ENCODE data around the gene CD2.

The CD2 gene

DNA sequence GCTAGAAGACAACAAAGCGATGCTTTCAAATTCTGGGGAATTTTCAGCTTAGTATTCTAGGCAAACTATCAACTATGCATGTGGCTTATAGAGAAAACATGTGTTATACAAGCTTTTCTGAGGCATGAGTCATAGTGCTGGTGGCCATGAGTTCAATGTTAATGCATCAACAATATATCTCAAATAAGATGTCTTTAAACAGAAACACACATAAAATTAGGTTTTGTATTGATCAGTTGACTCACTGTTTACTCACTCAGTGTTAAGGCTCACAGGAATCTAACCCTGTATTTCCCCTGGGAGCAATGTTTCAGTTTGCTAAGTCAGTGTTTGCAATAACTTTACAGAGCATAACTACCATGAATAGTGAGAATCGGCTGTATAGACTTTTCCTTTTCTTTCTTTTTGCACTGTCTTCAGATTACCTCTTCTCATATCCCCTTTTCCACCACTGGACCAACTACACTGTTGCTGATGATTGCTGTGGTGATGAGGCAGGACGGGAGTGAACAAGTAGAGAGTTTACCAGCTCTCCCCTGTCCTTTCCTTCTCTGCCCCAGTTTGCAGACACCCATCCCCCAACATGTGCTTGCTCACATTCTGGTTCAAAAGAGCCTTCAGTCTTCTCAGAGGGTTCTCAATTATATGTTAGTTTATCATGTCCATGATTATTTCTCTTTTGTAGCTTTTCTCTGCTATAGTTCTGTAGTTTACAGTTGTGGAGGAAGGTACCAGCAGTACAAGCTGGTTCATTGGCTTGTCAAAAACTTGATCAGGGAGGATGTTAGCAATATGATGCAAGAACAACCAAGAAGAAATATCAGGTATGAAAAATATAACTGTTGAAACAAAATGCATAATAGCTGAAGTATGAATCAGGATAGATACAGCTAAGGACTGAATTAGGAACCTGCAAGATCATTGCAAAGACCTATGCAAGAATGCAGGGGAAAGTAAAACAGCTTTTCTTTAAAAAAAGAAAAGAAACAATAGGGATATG, 23.9 kb downstream of the CD2 start:
- DNase-seq (ENCODE audit: low read depth) = no peak

DNA sequence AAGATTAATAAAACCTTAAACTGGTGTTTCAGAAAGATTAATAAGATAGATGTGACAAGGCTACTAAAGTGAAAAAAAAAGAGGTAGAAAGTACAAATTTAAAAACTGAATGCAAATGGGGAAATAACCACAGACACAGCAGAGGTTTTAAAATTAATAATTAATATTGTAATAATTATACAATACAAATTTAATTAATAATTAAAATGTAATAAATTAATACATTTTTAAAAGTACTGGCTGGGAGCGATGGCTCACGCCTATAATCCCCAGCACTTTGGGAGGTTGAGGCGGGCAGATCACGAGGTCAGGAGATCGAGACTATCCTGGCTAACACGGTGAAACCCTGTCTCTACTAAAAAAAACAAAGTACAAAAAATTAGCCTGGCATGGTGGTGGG, 26.8 kb downstream of the CD2 start:
- DNase-seq (ENCODE audit: low read depth) = no peak

DNA sequence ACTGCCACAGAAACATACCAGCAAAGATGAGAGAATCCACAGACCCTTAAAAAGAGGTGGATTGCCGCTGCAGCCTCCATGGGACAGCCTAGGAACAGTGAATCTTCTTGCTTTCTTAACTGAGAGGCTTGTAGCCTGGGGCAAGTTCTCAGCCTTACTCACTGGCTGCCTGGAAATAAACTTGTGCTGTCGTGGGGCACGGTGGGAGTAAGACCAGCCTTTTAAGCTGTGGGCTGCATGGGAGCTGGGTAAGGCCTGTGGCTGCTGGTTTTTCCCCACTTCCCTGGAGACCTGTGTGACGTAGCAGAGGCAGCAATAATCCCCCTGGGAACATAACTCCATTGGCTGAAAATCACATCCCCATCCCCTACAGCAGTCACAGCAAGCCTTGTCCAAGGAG, 30.8 kb downstream of the CD2 start:
- no peak for DNase-seq (ENCODE audit: low read depth)

DNA sequence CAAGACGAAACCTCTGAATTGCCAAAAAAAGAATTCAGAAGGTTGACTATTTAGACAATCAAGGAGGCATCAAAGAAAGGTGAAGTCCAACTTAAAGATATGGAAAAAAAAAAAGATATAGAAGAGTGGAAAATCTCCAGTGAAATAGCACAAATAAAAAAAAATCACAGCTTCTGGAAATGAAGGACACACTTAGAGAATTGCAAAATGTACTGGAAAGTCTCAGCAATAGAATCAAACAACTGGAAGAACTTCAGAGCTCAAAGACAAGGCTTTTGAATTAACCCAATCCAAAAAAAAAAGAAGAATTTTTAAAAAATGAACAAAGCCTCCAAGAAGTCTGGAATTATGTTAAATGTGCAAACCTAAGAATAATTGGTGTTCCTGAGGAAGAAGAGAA, 31.8 kb downstream of the CD2 start:
- DNase-seq (ENCODE audit: low read depth) = no peak

DNA sequence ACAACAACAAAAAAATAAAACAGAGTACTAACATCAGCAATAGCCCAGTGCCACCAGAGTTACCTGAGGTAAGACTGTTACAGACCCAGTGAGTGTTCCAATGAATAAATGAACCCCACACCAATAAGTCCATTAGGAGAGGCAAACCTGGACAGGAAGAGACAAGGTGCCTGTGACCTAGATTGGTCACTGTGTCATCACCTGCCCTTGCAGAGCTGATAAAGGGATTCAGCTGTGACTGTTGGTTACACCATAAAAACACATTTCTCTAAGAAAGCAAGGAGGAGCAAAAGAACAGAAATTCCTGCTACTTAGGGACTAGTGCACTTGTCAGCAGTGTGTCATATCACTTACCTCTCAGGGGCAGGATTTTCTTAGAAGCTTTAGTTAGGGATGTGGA, 37.5 kb downstream of the CD2 start:
- DNase-seq (ENCODE audit: low read depth) = no peak

DNA sequence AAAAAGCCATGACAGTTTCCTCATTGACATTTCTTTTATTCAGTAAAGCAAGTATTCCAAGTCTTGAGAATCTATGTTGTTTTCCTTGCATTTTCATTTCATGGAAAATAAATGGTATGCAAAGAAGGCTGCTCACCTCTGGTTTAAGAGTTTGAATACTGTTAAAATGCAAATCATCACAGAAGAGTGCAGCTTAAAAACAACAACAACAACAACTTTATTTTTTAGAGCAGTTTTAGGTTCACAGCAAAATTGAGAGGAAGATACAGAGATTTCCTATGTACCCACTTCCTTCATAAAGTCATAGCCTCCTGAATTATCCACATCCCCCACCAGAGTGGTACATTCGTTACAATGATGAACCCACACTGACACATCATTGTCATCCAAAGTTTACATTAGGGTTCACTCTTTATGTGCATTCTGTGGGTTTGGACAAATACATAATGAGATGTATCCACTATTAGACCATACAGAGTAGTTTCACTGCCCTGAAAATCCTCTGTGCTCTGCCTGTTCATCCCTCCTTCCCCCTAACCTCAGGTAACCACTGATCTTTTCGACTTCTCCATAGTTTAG, 39.2 kb downstream of the CD2 start:
- no peak for DNase-seq (ENCODE audit: low read depth)

DNA sequence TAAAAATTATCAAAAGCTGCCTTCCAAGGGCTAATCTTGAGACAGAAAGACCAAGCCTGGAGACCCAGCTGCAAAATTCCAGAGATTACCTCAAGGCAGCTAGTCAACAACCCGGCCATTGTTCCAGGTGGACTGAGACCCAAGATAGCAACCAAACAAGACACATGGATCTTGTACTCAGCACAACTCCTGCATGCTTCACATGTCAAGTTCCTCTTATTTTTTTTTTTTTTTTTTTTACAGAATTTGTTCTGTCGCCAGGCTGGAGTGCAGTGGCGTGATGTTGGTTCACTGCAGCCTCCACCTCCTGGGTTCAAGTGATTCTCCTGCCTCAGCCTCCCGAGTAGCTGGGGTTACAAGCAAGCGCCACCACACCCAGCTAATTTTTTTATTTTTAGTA, 40.1 kb downstream of the CD2 start:
- DNase-seq (ENCODE audit: low read depth) = no peak

DNA sequence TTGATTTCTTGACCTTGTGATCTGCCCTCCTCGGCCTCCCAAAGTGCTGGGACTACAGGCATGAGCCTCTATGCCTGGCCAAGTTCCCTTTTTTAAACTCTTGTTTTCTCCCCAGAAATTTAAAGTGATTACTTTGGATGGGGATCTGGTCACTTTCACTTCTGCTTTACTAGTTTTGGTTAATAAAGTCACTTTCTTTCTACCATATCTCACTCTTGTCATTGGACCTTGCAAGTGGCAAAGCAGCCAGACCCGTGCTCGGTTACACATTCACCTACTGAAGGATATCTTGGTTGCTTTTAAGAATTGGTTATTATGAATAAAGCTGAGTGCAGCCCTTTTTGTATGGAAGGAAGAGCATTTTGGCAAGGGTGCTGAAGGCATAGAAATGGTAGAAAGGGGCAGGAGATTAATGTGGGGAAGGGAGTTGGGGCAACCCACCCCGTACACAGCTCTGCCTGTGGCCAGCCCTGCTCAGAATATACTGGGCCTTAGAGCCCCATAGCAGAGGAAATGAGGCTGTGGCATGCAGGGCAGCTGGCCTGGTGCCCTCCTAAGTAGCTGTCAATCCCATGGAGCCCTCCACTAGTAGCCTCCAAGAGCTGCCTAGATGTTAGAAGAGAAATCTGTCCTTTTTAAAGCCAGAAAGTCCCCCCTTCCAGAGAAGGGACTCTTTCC, 40.7 kb downstream of the CD2 start:
- no peak for DNase-seq (ENCODE audit: low read depth)

DNA sequence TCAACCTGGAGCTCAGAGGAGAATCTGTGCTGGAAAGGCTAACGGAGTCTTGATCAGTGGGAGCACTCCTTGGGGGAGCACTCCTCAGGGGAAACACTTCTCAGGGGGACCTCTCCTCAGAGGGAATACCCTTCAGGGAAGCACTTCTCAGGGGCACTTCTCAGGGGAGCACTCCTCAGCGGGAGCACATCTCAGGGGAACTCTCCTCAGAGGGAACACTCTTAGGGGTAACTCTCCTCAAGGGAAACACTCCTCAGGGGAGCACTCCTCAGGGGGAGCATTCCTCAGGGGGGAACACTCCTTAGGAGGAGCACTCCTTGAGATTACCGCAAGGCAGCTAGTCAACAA, 41.2 kb downstream of the CD2 start:
- DNase-seq (ENCODE audit: low read depth) = no peak

DNA sequence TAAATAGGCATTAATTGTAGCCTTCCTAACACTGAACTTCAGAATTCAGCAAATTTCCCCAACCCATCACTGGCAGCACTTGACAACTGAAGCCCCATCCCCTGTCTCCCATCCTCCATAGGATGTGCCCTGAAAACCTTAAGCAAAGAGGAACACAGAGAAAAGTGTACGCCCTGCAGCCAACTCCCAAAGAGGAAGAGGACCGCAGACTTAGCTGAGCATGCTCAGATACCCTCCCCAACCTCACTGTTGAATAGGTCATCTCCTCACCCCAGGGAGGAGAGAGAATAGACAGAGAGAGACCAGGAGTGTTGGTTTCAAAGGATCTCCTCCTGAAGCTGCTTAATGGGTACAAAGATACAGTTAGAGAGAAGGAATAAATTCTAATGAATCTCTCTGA, 50.5 kb downstream of the CD2 start:
- DNase-seq (ENCODE audit: low read depth) = no peak

DNA sequence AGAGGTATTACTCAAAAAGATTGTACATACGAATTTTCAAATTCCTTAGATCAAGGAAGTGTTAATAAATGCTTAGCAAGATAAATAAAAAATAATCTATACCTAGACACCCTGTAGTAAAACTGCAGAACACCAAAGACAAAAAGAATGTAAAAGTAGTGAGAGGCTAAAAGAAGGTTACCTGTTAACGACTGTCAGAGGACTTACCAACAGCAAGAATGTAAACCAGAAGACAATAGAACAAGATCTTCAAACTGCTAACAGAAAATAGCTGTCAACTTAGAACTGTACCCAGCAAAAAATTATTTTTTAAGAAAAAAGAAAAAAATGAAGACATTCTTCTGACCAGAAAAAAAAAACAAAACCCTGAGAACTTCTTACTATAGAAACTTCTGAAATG, 51.2 kb downstream of the CD2 start:
- DNase-seq (ENCODE audit: low read depth) = no peak

DNA sequence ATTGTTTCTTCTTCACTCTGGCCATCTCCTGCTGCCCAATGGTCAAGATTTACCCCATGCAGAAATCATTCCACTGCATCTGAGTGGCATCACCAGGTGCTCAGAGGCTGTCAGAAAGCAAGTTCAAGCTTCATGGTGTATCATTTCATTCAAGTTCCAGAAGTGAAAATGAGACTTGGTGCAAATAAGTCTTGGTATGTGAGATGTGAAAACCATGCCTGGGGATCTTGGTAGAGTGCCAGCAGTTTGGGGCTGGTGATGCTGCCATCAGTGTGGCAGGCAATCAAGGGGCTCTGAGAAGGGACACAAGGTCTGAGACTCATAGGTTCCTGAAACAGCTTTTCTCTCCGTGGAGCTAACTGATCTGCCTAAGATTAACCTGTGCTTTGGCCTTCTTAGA, 52.0 kb downstream of the CD2 start:
- peak; percentile 45 for DNase-seq (ENCODE audit: low read depth)

DNA sequence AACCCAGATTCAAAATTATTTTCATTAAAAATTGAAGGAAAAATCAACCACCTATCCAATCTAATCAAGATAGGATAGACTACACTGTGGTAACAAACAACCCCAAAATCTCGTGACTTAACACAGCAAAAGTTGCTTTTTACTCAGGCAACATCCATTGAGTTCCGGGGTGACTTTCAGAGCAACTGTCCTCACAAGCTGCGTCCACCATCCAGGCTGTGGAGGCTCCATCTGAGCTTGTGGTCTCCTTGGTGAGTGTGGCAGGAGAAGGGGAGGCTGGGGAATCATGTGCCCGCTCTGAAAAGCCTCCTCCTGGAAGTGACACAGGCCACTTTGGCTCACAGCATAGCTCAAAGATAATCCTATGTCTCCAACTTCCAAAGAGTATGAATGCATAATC, 52.4 kb downstream of the CD2 start:
- no peak for DNase-seq (ENCODE audit: low read depth)

DNA sequence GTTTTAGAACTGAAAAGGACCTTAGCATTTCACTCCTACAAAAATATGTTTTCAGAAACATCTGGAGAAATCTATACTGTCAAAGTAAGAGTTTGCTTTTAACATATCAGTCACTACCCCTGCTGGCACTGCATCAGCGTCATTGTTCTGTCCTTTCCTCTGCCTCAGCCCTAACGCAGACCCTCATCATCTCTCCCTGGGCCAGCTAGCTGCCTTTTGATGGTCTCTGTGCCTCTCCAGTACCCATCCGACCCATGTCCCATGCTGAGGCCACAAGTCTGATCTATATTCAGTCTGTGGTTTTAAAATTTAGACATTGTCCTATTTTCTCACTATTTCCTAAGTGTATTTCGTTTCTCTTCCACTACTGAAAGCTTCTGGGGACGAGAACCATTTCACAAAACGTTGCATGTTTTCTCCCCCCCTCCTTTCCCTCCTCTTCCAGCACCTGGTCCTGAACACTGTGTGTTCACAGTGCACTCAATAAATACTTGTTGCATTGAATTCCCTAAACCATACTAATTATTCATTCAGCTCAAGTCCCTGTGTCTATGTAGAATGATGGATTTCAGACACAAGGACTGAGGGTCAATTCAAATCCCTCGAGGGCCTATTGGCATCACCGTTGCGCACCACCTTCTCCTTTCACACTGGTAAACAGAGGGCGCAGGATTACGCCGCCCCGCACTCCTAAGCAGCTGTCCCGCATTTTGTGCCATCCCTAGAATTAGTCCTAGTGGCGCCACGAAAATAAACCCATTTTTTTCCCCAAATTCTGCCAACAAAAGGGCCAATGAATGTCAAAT, 53.4 kb downstream of the CD2 start:
- DNase-seq (ENCODE audit: low read depth) = no peak

DNA sequence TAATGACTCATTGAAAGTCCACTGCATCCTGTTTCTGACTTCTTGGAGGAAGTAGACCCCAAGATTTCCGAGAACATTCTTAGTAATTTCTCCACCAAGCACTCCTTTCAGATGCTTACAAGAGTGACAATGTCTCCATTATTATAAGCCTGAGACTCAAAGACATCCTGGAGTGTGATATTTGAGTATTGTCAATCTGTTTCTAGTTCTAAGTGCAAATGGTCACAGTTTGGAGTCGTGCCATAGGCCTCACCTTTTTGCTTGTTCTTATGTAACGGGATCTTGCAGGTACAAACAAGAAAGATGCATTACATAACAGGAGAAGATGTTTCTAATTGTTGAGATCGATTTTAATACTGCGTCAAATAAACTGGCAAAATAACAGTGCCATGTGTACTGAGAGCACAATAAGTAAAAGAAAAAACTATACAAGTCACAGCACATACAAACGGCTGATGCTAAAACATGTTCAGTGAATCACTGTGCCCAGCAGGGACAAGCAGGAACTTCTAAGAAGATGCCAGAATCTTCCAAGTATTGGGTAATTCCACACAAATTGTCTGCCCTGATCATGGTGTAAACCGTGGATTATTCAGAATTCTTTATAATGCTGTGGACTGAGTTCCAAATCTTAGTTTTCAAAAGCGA, 54.1 kb downstream of the CD2 start:
- DNase-seq (ENCODE audit: low read depth) = no peak

DNA sequence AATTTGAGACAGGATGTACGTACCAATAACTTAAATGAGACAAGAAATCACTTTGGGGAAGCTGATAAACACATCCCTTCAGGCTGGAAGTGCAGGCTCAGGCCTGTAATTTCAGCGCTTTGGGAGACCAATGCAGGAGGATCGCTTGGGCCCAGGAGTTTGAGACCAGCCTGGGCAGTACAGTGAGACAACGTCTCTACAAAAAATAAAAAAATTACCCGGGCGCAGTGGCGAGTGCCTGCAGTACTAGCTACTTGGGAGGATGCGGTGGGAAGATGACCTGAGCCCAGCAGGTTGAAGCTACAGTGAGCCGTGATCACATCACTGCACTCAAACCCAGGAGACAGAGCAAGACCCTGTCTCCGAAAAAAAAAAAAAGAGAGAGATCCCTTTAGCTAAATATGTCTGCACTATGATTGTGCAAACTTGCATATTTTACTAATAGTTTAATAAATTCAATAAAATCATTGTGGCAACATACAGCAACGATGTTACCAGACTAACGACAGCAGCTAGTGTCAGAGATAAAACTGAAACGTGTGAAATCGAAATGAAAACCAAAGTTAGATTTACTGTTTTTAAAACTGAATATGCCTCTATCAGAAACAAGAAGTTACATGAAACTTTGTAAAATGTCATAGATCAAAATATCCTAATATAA, 54.7 kb downstream of the CD2 start:
- no peak for DNase-seq (ENCODE audit: low read depth)

DNA sequence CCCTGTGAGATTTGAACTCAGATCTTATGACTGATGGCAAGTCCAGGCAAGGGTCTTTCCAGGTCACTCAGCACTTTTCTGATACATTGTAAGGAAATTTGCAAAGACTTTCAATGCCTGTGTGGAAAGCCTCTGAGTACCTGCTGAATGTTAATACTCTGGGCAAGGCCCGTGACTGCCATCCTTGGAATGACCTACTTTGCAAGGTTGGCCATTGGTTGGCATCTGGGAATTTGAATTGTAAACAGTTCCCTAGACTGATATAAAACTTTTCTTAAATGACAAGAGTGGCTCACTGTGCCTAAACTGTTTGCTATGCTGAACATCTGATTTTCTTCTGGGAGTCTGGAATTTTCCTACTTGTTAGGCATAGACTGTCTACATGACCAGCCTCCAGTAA, 57.1 kb downstream of the CD2 start:
- DNase-seq (ENCODE audit: low read depth) = no peak

DNA sequence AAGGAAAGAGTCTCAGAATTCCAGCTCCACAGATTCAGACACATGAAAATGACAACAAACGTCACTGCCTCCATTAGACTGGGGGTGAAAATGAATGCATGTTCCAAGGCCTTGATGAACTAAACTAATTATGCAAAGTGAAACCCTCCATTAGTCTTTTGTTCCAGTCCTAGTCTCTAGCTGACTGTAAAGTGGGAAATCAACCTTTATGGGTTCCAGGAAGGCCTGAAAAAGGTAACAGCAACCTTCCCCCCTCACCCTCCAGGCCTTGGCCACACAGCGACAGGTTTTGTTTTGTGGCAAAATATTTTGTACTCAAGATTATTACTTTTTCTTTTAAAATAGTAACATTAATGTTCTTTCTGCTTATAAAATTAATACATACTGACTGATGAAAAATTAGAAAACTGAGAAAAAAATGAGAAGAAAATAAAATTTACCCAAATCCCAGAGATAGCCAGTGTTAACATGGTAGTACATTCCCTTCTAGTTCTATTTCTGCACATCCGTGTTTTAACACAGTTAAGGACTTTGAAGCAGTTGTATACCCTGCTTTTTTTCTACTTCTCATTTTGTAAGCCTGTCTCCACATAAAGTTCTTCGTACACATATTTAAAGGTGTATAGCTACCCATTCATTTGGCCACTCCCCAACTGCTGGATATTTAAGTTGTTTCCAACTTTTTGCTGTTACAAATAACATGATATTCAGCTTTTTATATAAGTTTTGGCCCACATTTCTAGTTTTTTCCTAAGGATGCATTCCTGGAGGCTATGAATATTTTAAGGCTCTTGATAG, 60.9 kb downstream of the CD2 start:
- DNase-seq (ENCODE audit: low read depth) = no peak

DNA sequence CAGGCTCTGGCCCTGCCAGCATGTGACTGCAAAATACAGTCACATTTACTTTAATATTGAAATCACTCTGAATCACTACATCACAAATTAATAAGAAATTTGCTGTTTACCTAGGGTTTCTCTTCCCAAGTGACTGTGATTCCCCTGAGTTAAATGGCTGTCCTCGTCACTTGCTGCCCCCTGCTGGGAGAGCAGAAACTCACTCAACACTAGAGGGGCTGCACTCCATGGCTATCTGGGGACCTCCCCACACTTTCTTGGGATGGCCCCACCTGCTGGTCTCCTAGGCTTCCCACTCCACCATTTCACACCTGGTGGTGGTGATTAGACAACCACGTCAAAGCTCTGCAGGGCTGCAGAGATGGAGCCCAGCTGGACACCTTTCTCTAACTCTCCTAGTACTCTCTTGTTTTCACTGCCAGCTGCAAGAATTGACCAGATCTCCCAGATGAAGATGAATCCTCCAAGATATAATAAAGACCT, 63.4 kb downstream of the CD2 start:
- peak; percentile 63 for DNase-seq (ENCODE audit: low read depth)
